Raji (cell line): Measurements from ENCODE around the gene TLE4.

Source experiments
- POLR2A ChIP-seq: IDR thresholded peaks from 2 replicates; pipeline ENCODE4 v1.6.1; 2011; ENCODE audit warnings: low read depth, low read length, control low read depth; ENCODE audit not compliant: insufficient read depth

The TLE4 gene

DNA sequence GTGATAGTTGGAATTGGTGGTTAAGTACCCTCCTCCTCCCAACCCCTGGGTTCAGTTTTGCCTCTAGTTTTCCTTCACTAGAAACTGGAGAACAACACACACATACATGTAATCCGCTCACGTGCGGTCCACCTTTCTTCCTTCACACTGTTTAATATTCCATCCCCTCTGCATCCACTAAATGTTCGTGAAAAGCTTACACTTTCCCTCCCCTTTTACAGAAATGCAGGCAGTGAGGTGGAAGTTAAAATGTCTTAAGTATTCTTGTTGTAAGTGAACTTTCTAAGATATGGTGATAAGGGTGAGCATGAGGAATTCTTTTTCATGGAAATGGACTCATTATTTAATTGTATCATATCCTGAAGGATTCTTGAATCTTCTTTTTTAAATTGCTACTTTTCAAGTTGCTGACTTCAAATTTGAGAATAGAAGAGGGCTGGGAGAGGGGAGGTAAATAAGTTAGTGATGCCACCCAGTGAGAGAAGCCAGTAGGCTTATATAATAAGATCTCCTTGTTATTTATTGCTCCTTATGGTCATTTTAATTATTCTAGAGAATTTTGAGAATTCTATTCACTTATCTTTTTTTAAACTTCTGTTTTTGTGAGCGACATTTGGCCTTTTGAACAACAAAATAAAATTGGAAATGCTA, 90.2 kb downstream of the TLE4 start:
- TF ChIP-seq POLR2A = no peak

DNA sequence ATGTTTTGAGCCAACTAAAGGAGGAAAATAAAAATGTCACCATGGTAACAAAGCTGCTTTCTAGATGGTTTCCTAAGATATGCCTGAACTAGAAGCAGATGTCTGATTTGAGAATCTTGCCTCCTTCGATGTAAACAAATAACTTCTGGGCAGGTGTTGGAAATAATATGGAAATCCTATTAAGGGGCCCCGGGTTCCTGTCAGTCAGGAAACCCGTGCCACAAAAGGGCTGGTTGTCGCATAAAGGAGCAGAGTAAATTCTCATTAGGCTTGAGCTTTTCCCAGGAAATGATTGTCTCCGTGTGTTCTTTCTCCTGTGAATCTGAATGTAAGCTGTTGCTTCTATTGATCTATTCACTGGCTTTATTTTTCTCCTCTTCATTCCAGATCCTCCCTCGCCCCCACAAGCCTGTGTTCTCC, 90.8 kb downstream of the TLE4 start:
- TF ChIP-seq POLR2A = no peak

DNA sequence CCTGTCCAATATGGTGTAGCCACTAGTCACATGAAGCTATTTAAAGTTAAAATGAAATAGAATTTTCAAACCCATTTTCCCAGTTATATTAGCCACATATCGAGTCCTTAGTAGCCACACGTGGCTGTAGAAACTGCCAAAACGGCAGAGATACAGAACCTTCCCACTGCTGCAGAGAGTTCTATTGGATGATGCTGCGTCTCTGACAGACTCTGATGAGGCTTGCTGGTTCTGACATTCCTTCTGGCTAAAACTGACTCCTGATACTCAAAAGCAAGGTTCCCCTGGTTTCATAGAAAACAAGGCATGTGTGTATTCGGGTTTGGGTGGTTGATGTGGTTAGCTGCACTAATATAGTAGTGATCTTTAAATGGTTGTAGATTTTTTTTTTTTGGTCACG, 91.5 kb downstream of the TLE4 start:
- TF ChIP-seq POLR2A = no peak

DNA sequence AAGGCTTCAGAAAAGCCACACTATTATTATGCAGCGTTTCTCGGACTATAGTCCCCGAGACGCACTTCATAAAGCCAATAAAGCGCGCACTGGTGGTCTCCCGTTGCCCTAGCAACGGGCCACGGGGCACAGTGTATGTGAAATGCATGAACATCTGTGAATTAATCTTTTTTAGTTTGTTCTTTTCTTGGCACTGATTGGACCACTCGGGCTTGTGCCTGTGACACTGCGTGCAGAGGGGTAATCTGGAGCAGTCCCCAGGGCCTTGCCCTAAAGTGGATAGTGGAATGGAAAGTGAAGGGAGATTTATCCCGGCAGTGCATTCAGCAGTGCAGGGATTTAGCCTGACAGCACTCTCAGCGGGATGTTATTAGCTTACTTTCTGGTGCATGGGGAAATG, 92.1 kb downstream of the TLE4 start:
- no peak for TF ChIP-seq POLR2A

GRCh38 chr9:79664375-79664831, 92.6 kb downstream of the TLE4 start:
- no peak for TF ChIP-seq POLR2A

DNA sequence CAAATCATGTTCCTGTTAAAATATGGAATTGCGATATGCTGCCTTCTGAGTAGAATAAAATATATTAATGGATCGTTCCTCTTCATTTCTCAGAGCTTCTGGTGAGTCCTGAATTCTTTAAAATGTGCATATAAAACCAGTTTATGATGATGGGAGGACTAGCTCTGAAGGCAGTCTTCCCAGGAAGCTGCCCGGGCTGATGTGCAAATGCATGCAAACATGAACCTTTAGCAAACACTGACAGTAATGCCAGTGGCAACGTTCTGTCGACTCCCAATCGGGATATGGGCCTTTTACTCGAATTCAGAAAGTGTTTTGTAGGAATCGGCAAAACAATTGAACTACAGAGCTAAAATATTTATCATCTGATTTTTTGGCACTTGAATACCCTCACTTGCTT, 93.6 kb downstream of the TLE4 start:
- no peak for TF ChIP-seq POLR2A

DNA sequence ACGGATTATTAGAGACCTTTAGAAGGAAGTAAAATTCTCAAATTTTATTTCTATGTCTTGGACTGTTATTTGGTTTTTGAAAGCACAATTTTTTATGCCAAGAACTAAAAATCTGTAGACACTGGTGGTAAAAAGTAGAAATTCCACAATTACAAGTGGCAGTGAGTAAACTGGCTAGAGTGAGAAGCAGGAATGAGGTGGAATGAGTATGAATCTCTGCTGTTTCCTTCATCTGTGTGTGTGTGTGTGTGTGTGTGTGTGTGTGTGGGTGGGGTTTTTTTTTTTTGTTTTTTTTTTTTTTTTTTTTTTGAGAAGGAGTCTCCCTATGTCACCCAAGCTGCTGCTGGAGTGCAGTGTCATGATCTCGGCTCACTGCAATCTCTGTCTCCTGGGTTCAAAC, 94.2 kb downstream of the TLE4 start:
- TF ChIP-seq POLR2A = no peak

DNA sequence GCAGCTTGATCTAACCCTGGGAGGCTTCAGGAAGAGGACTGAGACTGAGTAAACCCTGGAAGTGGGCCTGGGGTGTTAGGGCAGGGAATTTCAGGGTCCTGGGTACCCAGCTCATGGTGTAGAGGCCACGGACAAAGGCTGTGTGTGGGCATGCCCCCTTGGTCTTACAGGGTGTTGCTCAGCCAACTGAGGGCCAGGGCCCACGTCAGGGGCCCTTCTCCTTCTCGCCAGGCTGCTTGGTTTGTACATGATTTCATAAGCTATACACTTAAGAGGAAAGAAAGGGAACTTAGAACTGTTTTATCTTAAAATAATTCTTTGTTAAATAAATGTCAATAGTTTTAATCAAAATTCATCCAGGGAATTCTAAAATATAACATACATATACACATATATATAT, 95.4 kb downstream of the TLE4 start:
- no peak for TF ChIP-seq POLR2A

GRCh38 chr9:79667817-79668436, 96.2 kb downstream of the TLE4 start:
- no peak for TF ChIP-seq POLR2A

GRCh38 chr9:79668956-79669355, 97.2 kb downstream of the TLE4 start:
- TF ChIP-seq POLR2A = no peak

DNA sequence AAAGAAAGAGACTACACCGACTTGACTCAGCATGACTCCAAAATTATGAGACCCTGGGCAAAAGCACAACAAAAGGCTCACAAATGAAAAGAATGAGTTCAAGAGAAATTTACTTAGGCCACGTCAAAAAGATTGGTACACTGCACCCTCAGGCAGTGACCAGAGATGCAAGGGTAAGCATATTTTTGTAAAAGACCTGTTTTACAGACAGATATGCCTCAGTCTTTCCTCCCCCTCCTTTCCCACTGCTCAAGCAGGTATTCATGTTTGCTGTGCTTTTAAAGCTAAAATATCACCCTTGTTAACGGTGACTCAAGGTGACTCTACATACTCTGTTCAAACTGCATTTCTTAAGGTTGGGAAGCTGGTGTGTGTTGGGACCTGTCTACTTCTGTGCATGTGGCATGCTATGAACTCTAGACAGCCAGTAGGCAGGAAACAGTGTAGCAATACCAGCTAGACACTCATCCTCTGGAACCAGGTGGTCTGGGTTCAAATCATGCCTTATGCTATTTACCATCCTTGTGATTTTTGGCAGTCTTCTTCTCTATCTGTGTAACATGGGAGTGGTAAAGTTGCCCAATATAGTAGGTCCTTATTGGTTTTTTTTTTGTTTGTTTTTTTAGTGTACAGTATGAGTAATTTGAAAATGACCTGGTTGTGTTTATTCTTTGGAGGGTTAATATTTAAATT, 98.7 kb downstream of the TLE4 start:
- TF ChIP-seq POLR2A = no peak

- no peak for TF ChIP-seq POLR2A
Measured at GRCh38 chr9:79671558-79671957, 99.8 kb downstream of the TLE4 start.

GRCh38 chr9:79672236-79672635, 100.5 kb downstream of the TLE4 start:
- TF ChIP-seq POLR2A = no peak

DNA sequence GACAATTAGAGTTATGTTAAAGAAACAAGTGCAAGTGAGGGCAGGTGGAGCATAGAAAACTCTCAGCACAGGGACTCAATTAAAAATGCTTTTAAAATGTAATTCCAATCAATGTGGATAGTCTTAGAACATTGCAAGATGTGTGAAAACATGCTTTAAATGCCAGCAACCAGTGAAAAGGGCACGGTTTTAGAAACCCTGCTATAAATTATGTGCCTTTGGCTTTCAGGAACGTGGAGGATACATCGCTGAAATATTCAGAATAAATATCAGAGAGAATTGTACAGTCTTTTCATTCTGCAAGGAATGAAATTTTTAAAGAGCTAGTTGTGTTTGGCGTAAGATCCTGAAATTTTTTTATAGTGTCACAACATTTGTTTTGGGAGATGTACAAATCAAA, 101.1 kb downstream of the TLE4 start:
- TF ChIP-seq POLR2A = no peak

- TF ChIP-seq POLR2A = no peak
Measured at GRCh38 chr9:79673614-79674013, 101.8 kb downstream of the TLE4 start.

DNA sequence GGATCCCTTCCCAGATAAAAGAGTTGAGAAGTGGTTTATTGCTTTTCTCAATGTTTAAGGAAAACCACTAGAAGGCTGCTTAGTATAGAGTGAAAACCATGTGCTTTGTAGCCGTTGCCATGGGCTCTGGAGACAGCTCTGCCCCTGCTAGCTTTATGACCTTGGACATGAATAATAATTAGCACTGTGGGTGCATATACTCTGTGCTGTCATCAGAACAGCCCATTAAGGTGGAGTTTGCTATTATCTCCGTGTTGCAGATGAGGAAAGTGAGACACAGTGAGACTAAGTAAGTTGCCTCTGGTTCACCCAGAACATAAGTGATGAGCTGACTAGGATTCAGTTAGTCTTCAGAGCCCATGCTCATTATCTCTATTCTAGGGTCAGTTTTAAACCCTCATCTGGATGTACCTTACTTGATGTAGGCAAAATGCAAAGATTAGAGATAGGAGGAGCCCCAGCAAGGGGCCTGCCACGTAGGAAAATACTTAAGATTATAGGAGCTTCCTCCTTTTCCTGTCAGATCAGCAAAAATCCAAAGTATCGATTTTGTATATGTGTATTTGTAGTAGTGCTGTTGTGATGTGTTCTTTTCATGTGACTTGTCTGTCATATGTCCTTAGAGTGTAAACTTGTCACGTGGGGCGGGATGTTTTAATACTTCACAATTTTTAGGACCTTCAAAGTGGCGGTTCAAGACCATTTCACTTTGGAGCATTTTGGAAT, 102.5 kb downstream of the TLE4 start:
- TF ChIP-seq POLR2A = no peak
